Fibroblast of lung (primary cell): ENCODE measurements around the gene ZDHHC4. TPM values are rescaled to one million over a fixed set of nuclear protein-coding genes. Genes with fewer than 3 reads are reported as not detected.
A peak's percentile ranks its signal among the peaks of the same experiment; 100 is the strongest.

ENCODE experiments used
- DNase-seq, 2 donors: peaks; one replicate each; pipeline versions ENCODE4 v3.0.0 to v3.0.0-alpha.2; 2010; ENCODE audit warnings: low read depth in 2 of 2
- H2AFZ ChIP-seq: 2 replicates; pipeline ENCODE4 v1.5.1; 2012; ENCODE audit warnings: low read length, control low read depth, inconsistent platforms
- H3K27ac ChIP-seq: 2 replicates; pipeline ENCODE4 v1.5.1; 2011; ENCODE audit warnings: low read length, control low read depth; ENCODE audit not compliant: insufficient read depth
- H3K27me3 ChIP-seq: 2 replicates; pipeline ENCODE4 v1.5.1; 2011; ENCODE audit warnings: mild to moderate bottlenecking, low read length; ENCODE audit not compliant: control insufficient read depth, insufficient read depth
- H3K36me3 ChIP-seq: 2 replicates; pipeline ENCODE4 v1.5.1; 2011; ENCODE audit warnings: low read length; ENCODE audit not compliant: control insufficient read depth, insufficient read depth
- H3K4me1 ChIP-seq: 2 replicates; pipeline ENCODE4 v1.5.1; 2011; ENCODE audit warnings: low read length; ENCODE audit not compliant: control insufficient read depth, insufficient read depth; ENCODE audit errors: extremely low read depth
- H3K4me2 ChIP-seq: 2 replicates; pipeline ENCODE4 v1.5.1; 2011; ENCODE audit warnings: low read length, control low read depth; ENCODE audit not compliant: insufficient read depth; ENCODE audit errors: extremely low read depth
- H3K4me3 ChIP-seq, 4 experiments: fragments of 200-600 bp in 1 of 4; sonication (generic) in 1 of 4; replicated peaks in 1 of 4; 2 replicates each; pipeline ENCODE4 v1.5.1; 2011 to 2016; ENCODE audit warnings: low read length in 4 of 4, low read depth in 3 of 4, mild to moderate bottlenecking in 3 of 4, control low read depth in 2 of 4, inconsistent platforms in 1 of 4, mixed read lengths in 1 of 4; ENCODE audit not compliant: insufficient read depth in 1 of 4; ENCODE audit errors: control extremely low read depth in 1 of 4
- H3K79me2 ChIP-seq: 2 replicates; pipeline ENCODE4 v1.5.1; 2012; ENCODE audit warnings: mild to moderate bottlenecking, low read length, inconsistent platforms; ENCODE audit not compliant: control insufficient read depth, insufficient read depth
- H3K9ac ChIP-seq: 2 replicates; pipeline ENCODE4 v1.5.1; 2011; ENCODE audit warnings: mild to moderate bottlenecking, low read length, control low read depth; ENCODE audit not compliant: insufficient read depth
- H3K9me3 ChIP-seq: 2 replicates; pipeline ENCODE4 v1.5.1; 2012; ENCODE audit warnings: low read depth, low read length; ENCODE audit not compliant: control insufficient read depth, insufficient read depth
- H4K20me1 ChIP-seq: 2 replicates; pipeline ENCODE4 v1.5.1; 2011; ENCODE audit warnings: low read length; ENCODE audit not compliant: control insufficient read depth, insufficient read depth; ENCODE audit errors: extremely low read depth
- CTCF ChIP-seq, 2 donors: IDR thresholded peaks in 1 of 2; conservative IDR thresholded peaks in 1 of 2; 1 replicate in 1 of 2; 2 replicates in 1 of 2; pipeline ENCODE4 v1.5.1; 2011 to 2012; ENCODE audit warnings: low read length in 2 of 2, control low read depth in 1 of 2, inconsistent platforms in 1 of 2, low read depth in 1 of 2, mild to moderate bottlenecking in 1 of 2
- EZH2 ChIP-seq: IDR thresholded peaks from 2 replicates; pipeline ENCODE4 v1.5.1; 2012; ENCODE audit warnings: low read length, control low read depth, mild to moderate bottlenecking; ENCODE audit errors: missing control alignments
- polyA plus RNA-seq, 2 donors: library from polyadenylated mRNA; depleted of rRNA in 1 of 2; stranded (reverse) in 1 of 2; unstranded in 1 of 2; fragments of >200 nt; gene quantifications; 2 replicates each; pipeline ENCODE4 v1.2.1, GENCODE V29; 2011 to 2012; ENCODE audit warnings: missing spikeins in 1 of 2
- total RNA-seq: library from RNA; depleted of rRNA; stranded (reverse); fragments of >200 nt; gene quantifications from 2 replicates; pipeline ENCODE4 v1.2.1, GENCODE V29; 2014

Gene ZDHHC4
- total and polyA plus RNA-seq, 2 donors (not counting 1 experiment from before 2014, with no cell fraction given): 65.2 to 89.5 TPM

- Histone ChIP-seq H3K9me3 (no peaks in the 10 kb centered on the region), H3K4me2 (peak overlapping the region; percentile 69), H3K36me3 (peaks cover 6% of the 10 kb centered on the region), H4K20me1 (no peaks in the 10 kb centered on the region), H3K9ac (no peak overlapping the region), H2AFZ (no peak overlapping the region), H3K27ac (no peak overlapping the region), H3K27me3 (no peaks in the 10 kb centered on the region), H3K4me3 (peak overlapping the region in 1 of 4 experiments; percentile 44), H3K79me2 (peaks cover 10% of the 10 kb centered on the region), H3K4me1 (no peaks in the 10 kb centered on the region)
- TF ChIP-seq CTCF (conservative IDR thresholded peaks at IDR 0.05 in 1 of 2, IDR thresholded peaks at IDR 0.05 in 1 of 2; ENCODE audit: low read depth in 1 of 2, low read length in 2 of 2) (no peak), EZH2 (no peak)
- no peak for DNase-seq
These were observed 12.0 kb downstream of the ZDHHC4 start for GRCh38 chr7:6589151-6589828.

GRCh38 chr7:6589829-6590644 is 12.8 kb downstream of the ZDHHC4 start, which contains the start of gene INTS15:
TSS of gene INTS15 (plus strand) at chr7:6590021. CDS start at chr7:6590284, 263 bp downstream.
- DNase-seq: peak; percentile 77 to 82

More at GRCh38 chr7:6589829-6590644, 12.8 kb downstream of the ZDHHC4 start, which contains the start of gene INTS15:
- peak within 1 kb of the TSS; percentile 97 for H2AFZ ChIP-seq
- H3K27ac ChIP-seq: peak within 1 kb of the TSS; percentile 61
- no peaks in the 10 kb centered on the region for H3K4me1 ChIP-seq
- peaks cover 10% of the 10 kb centered on the region for H3K79me2 ChIP-seq
- no peaks in the 10 kb centered on the region for H3K9me3 ChIP-seq
- peak within 1 kb of the TSS; percentile 73 to 93 (median 88) for H3K4me3 ChIP-seq
- H3K36me3 ChIP-seq: peaks cover 6% of the 10 kb centered on the region
- no peaks in the 10 kb centered on the region for H4K20me1 ChIP-seq
- peak within 1 kb of the TSS; percentile 72 for H3K4me2 ChIP-seq
- H3K9ac ChIP-seq: peak within 1 kb of the TSS; percentile 77
- TF ChIP-seq CTCF (conservative IDR thresholded peaks at IDR 0.05 in 1 of 2, IDR thresholded peaks at IDR 0.05 in 1 of 2; ENCODE audit: low read depth in 1 of 2, low read length in 2 of 2) (peak; percentile 29 to 39), EZH2 (no peak)
- H3K27me3 ChIP-seq: no peaks in the 10 kb centered on the region
